Measurements from ENCODE around the gene CIZ1. TPM values are rescaled to one million over a fixed set of nuclear protein-coding genes. Genes with fewer than 3 reads are reported as not detected.

The CIZ1 gene
- total RNA-seq, 1 experiment from 2014 or later = 104 TPM

- Histone ChIP-seq H3K79me2 (ENCODE audit: insufficient read depth, low read length) (no peaks in the 10 kb centered on the region), H2BK5ac (ENCODE audit: insufficient read length, low read length) (no peak overlapping the region), H3K4me1 (ENCODE audit: insufficient read depth, low read length) (no peaks in the 10 kb centered on the region), H3K14ac (ENCODE audit: insufficient read depth, low read length) (no peak overlapping the region), H3T11ph (ENCODE audit: low read length) (no peak overlapping the region), H3K27me3 (ENCODE audit: insufficient read depth, low read length) (0 out of 2 replicates have a peak, but pooled peaks cover 3% of the 10 kb centered on the region), H3K27ac (ENCODE audit: insufficient read length, low read depth, low read length) (no peak overlapping the region), H3K79me1 (ENCODE audit: insufficient read depth, low read depth, low read length, poor library complexity, severe bottlenecking) (no peaks in the 10 kb centered on the region), H2AK5ac (ENCODE audit: insufficient read length, low read length) (no peak overlapping the region), H2BK15ac (ENCODE audit: low read depth, low read length) (no peak overlapping the region), H3K4ac (ENCODE audit: low read depth, low read length) (no peak overlapping the region), H3K9ac (ENCODE audit: extremely low read depth, insufficient read length, low read length) (no peak overlapping the region), H3K23ac (ENCODE audit: insufficient read length, low read depth, low read length) (no peak overlapping the region), H2BK20ac (ENCODE audit: low read depth, low read length, poor library complexity, severe bottlenecking) (no peak overlapping the region), H3K23me2 (ENCODE audit: insufficient read length, low read depth, low read length, poor library complexity, severe bottlenecking) (peaks cover 12% of the 10 kb centered on the region), H3K56ac (ENCODE audit: insufficient read length, low read depth, low read length) (no peak overlapping the region), H4K20me1 (ENCODE audit: control insufficient read depth, insufficient read depth, insufficient read length) (no peaks in the 10 kb centered on the region), H3K4me2 (ENCODE audit: insufficient read depth, insufficient read length, low read length) (no peak overlapping the region), H4K8ac (replicated peaks; ENCODE audit: insufficient read length, low read depth, low read length) (no peak overlapping the region), H3K18ac (ENCODE audit: insufficient read length, low read depth, low read length) (no peak overlapping the region), H2BK12ac (ENCODE audit: insufficient read length, low read depth, low read length) (no peak overlapping the region), H4K5ac (ENCODE audit: insufficient read length, low read depth, low read length) (no peak overlapping the region), H4K91ac (ENCODE audit: insufficient read length, low read depth, low read length) (no peak overlapping the region), H2BK120ac (ENCODE audit: low read depth, low read length, poor library complexity, severe bottlenecking) (no peak overlapping the region), H3K9me3 (ENCODE audit: control insufficient read depth, low read depth, low read length) (no peaks in the 10 kb centered on the region), H2AFZ (ENCODE audit: low read length) (no peak overlapping the region)
- H3K27me3 Mint-ChIP-seq (ENCODE audit: low read depth) = peaks cover 9% of the 10 kb centered on the region
- DNase-seq = no peak
- H3K36me3 Mint-ChIP-seq (ENCODE audit: insufficient read depth in 1 of 3, low read depth in 3 of 3) = peaks cover 23 to 42% (median 38%) of the 10 kb centered on the region in 3 experiments
- no peak overlapping the region for H3K4me3 Mint-ChIP-seq
- peaks cover 6 to 9% of the 10 kb centered on the region in 2 experiments for H3K9me3 Mint-ChIP-seq
- no CpG with 5 or more reads among the region's 8 CpGs for WGBS (ENCODE audit: extremely low coverage, insufficient read length, low lambda C conversion rate)
- H3K27ac Mint-ChIP-seq = no peak overlapping the region; a peak in 1 of 7 replicates
- H3K4me1 Mint-ChIP-seq = peaks cover 13 to 16% of the 10 kb centered on the region in 2 experiments
- TF ChIP-seq CTCF (conservative IDR thresholded peaks at IDR 0.05) = no peak
Measured at GRCh38 chr9:128124451-128124850, 66.9 kb downstream of the CIZ1 start.

All from H9 (cell line).